Thyroid gland (tissue), 4 donors: Measurements from ENCODE around the gene COL23A1.

Experiments
- POLR2A ChIP-seq, 2 donors: fragments of 450-650 bp; IDR thresholded peaks; one replicate each; pipeline ENCODE4 v1.6.1; 2017; ENCODE audit warnings: antibody characterized with exemption in 2 of 2, mild to moderate bottlenecking in 2 of 2, moderate library complexity in 1 of 2
- TF ChIP-seq, protein P1 (sequence below), 6 experiments: fragments of 200-600 bp in 3 of 6; fragments of 450-650 bp in 3 of 6; sonication (generic) in 3 of 6; IDR thresholded peaks; one replicate each; pipeline ENCODE4 v1.5.1; 2016 to 2019; ENCODE audit warnings: antibody characterized with exemption in 6 of 6, mild to moderate bottlenecking in 2 of 6, inconsistent platforms in 1 of 6, moderate library complexity in 1 of 6

DNA sequence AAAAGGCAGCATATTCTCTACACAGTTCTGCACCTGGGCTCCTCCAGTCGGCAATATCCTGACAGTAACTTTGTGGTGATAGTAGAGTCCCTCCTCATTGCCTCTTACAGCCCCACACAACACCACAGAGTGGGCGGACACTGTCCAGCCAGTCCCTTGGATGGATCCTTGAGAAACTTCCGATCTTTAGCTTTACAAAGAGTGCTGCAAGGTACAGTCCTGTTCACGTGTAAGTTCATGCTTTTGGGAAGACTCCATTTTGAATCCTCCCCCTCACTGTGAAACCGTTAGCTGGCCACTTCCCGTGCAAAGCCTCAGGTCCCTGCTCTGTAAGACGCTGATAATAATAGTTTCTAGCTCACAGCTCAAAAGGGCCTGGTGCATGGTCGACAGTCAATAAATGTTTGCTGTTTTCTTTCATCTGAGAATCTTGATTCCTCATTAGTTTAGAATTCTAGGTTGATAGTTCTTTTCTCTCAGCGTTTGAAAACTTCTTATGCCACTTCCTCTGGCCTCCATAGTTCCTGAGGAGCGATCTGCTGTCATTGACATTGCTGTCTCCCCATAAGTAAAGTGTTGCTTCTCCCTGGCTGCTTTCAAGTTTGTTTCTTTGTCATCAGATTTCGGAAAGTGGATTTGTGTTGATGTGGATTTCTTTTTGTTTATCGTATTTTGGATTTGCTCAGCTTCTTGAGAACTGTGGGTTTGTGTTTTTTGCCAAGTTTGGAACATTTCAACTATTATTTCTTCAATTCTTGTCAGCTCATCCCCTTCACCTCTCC, 82.9 kb downstream of the COL23A1 start:
- TF ChIP-seq POLR2A (IDR thresholded peaks at IDR 0.05) = no peak
- TF ChIP-seq, protein P1, sequence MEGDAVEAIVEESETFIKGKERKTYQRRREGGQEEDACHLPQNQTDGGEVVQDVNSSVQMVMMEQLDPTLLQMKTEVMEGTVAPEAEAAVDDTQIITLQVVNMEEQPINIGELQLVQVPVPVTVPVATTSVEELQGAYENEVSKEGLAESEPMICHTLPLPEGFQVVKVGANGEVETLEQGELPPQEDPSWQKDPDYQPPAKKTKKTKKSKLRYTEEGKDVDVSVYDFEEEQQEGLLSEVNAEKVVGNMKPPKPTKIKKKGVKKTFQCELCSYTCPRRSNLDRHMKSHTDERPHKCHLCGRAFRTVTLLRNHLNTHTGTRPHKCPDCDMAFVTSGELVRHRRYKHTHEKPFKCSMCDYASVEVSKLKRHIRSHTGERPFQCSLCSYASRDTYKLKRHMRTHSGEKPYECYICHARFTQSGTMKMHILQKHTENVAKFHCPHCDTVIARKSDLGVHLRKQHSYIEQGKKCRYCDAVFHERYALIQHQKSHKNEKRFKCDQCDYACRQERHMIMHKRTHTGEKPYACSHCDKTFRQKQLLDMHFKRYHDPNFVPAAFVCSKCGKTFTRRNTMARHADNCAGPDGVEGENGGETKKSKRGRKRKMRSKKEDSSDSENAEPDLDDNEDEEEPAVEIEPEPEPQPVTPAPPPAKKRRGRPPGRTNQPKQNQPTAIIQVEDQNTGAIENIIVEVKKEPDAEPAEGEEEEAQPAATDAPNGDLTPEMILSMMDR (IDR thresholded peaks at IDR 0.05) = no peak
